Effector memory CD4-positive, alpha-beta T cell (primary cell): ENCODE results near the gene PLEKHJ1.

ENCODE experiments used
- DNase-seq, 3 donors: peaks; one replicate each; pipeline ENCODE4 v3.0.0-alpha.2; 2020
- H3K27ac ChIP-seq: 2 replicates; pipeline ENCODE4 v1.7.0; 2013; ENCODE audit warnings: mild to moderate bottlenecking, low read length, moderate library complexity; ENCODE audit not compliant: insufficient read depth, poor library complexity, severe bottlenecking
- H3K27me3 ChIP-seq: replicated peaks from 2 replicates; pipeline ENCODE4 v1.7.0; 2013; ENCODE audit warnings: mild to moderate bottlenecking, low read length; ENCODE audit not compliant: insufficient read depth, control insufficient read depth, poor library complexity, severe bottlenecking
- H3K36me3 ChIP-seq: 2 replicates; pipeline ENCODE4 v1.7.0; 2013; ENCODE audit warnings: mild to moderate bottlenecking, low read length, moderate library complexity; ENCODE audit not compliant: control insufficient read depth, insufficient read depth
- H3K4me1 ChIP-seq: 2 replicates; pipeline ENCODE4 v1.7.0; 2013; ENCODE audit warnings: low read length, mild to moderate bottlenecking; ENCODE audit not compliant: control insufficient read depth, insufficient read depth, poor library complexity, severe bottlenecking
- H3K4me3 ChIP-seq: 2 replicates; pipeline ENCODE4 v1.7.0; 2013; ENCODE audit warnings: low read length, low read depth, mild to moderate bottlenecking; ENCODE audit not compliant: insufficient read depth, poor library complexity, severe bottlenecking
- H3K9me3 ChIP-seq: 2 replicates; pipeline ENCODE4 v1.7.0; 2013; ENCODE audit warnings: mild to moderate bottlenecking, low read length, moderate library complexity; ENCODE audit not compliant: control insufficient read depth

The PLEKHJ1 gene

GRCh38 chr19:2248136-2249009 is 12.2 kb upstream of the PLEKHJ1 start:
- Histone ChIP-seq H3K36me3 (peaks cover 54% of the 10 kb centered on the region), H3K9me3 (no peaks in the 10 kb centered on the region), H3K27me3 (peaks cover 24% of the 10 kb centered on the region), H3K27ac (no peak overlapping the region), H3K4me1 (peaks cover 35% of the 10 kb centered on the region), H3K4me3 (no peak overlapping the region)
- no peak for DNase-seq

- peaks cover 27% of the 10 kb centered on the region for H3K4me1 ChIP-seq
- H3K27ac ChIP-seq, result no peak overlapping the region
- no peaks in the 10 kb centered on the region for H3K9me3 ChIP-seq
- no peak for DNase-seq
- peaks cover 24% of the 10 kb centered on the region for H3K27me3 ChIP-seq
- H3K36me3 ChIP-seq, result peaks cover 59% of the 10 kb centered on the region
- H3K4me3 ChIP-seq, result no peak overlapping the region
Measured at GRCh38 chr19:2247433-2248101, 11.4 kb upstream of the PLEKHJ1 start.

- Histone ChIP-seq H3K36me3 (peaks cover 59% of the 10 kb centered on the region), H3K27me3 (peaks cover 20% of the 10 kb centered on the region), H3K27ac (no peak overlapping the region), H3K4me3 (no peak overlapping the region), H3K4me1 (peaks cover 24% of the 10 kb centered on the region), H3K9me3 (no peaks in the 10 kb centered on the region)
- no peak for DNase-seq
Measured at GRCh38 chr19:2246801-2247361, 10.8 kb upstream of the PLEKHJ1 start.

- no peak overlapping the region for H3K4me3 ChIP-seq
- no peak for DNase-seq
- peaks cover 27% of the 10 kb centered on the region for H3K4me1 ChIP-seq
- peaks cover 14% of the 10 kb centered on the region for H3K27me3 ChIP-seq
- no peaks in the 10 kb centered on the region for H3K9me3 ChIP-seq
- peaks cover 59% of the 10 kb centered on the region for H3K36me3 ChIP-seq
- H3K27ac ChIP-seq, result no peak overlapping the region
Measured at GRCh38 chr19:2246014-2246620, 10.0 kb upstream of the PLEKHJ1 start.

- peaks cover 6% of the 10 kb centered on the region for H3K27me3 ChIP-seq
- peaks cover 27% of the 10 kb centered on the region for H3K4me1 ChIP-seq
- H3K27ac ChIP-seq, result no peak overlapping the region
- no peak overlapping the region for H3K4me3 ChIP-seq
- no peak for DNase-seq
- peaks cover 59% of the 10 kb centered on the region for H3K36me3 ChIP-seq
- H3K9me3 ChIP-seq, result no peaks in the 10 kb centered on the region
Measured at GRCh38 chr19:2245273-2245672, 9.1 kb upstream of the PLEKHJ1 start.

- Histone ChIP-seq H3K36me3 (peaks cover 59% of the 10 kb centered on the region), H3K4me3 (no peak overlapping the region), H3K27ac (no peak overlapping the region), H3K27me3 (no peaks in the 10 kb centered on the region), H3K9me3 (no peaks in the 10 kb centered on the region), H3K4me1 (peaks cover 27% of the 10 kb centered on the region)
- DNase-seq, result no peak
Measured at GRCh38 chr19:2244486-2244885, 8.4 kb upstream of the PLEKHJ1 start.

- Histone ChIP-seq H3K27me3 (no peaks in the 10 kb centered on the region), H3K4me1 (peaks cover 28% of the 10 kb centered on the region), H3K4me3 (no peak overlapping the region), H3K36me3 (peaks cover 59% of the 10 kb centered on the region), H3K9me3 (no peaks in the 10 kb centered on the region), H3K27ac (no peak overlapping the region)
- no peak for DNase-seq
Measured at GRCh38 chr19:2244125-2244411, 7.9 kb upstream of the PLEKHJ1 start.

GRCh38 chr19:2243274-2244124 is 7.4 kb upstream of the PLEKHJ1 start:
- peaks cover 34% of the 10 kb centered on the region for H3K4me1 ChIP-seq

GRCh38 chr19:2242816-2243215 is 6.7 kb upstream of the PLEKHJ1 start:
- peaks cover 49% of the 10 kb centered on the region for H3K36me3 ChIP-seq
- H3K27ac ChIP-seq, result no peak overlapping the region
- peaks cover 39% of the 10 kb centered on the region for H3K4me1 ChIP-seq
- no peak overlapping the region for H3K4me3 ChIP-seq
- no peak for DNase-seq
- H3K27me3 ChIP-seq, result no peaks in the 10 kb centered on the region
- H3K9me3 ChIP-seq, result no peaks in the 10 kb centered on the region

More at GRCh38 chr19:2243274-2244124, 7.4 kb upstream of the PLEKHJ1 start:
- Histone ChIP-seq H3K4me3 (no peak overlapping the region), H3K27ac (no peak overlapping the region), H3K9me3 (no peaks in the 10 kb centered on the region), H3K36me3 (peaks cover 56% of the 10 kb centered on the region), H3K27me3 (no peaks in the 10 kb centered on the region)
- DNase-seq, result no peak
